Upper lobe of right lung (tissue), 1 donor: ENCODE results near the gene HEPN1. TPM values are rescaled to one million over a fixed set of nuclear protein-coding genes. Genes with fewer than 3 reads are reported as not detected.

Source experiments
- ATAC-seq: fragments of 200-7000 bp; cut with Tn5 transposase; one replicate; pipeline ENCODE4 v1.9.1; 2020; ENCODE audit warnings: mild to moderate bottlenecking, moderate library complexity
- DNase-seq: peaks from one replicate; pipeline ENCODE4 v3.0.0-alpha.2; 2020
- H3K27ac ChIP-seq: fragments of 200-600 bp; one replicate; pipeline ENCODE4 v1.8.0; 2022
- H3K27me3 ChIP-seq: fragments of 200-600 bp; one replicate; pipeline ENCODE4 v1.8.0; 2022; ENCODE audit warnings: mild to moderate bottlenecking
- H3K36me3 ChIP-seq: fragments of 200-600 bp; one replicate; pipeline ENCODE4 v1.8.0; 2022
- H3K4me1 ChIP-seq: fragments of 200-600 bp; one replicate; pipeline ENCODE4 v1.8.0; 2022
- H3K4me3 ChIP-seq: fragments of 200-600 bp; one replicate; pipeline ENCODE4 v1.8.0; 2022; ENCODE audit warnings: mild to moderate bottlenecking
- H3K9me3 ChIP-seq: fragments of 200-600 bp; one replicate; pipeline ENCODE4 v1.8.0; 2022
- intact Hi-C: fragments of 100-400 bp; cut with DNase I; formaldehyde crosslinking; loops from one replicate; pipeline ENCODE4 v1.11.0; 2022
- long read RNA-seq: library from polyadenylated mRNA; unstranded; transcript quantifications from one replicate; pipeline ENCODE4 v2.0.0, GENCODE V29; 2021
- total RNA-seq: library from RNA; stranded (reverse); fragmentation: NEBNext Ultra II Directional; extraction: Animal tissue kit (Norgen Biotek cat#: 25700); gene quantifications from one replicate; pipeline ENCODE4 v1.2.1, GENCODE V29; 2021
- TF ChIP-seq, protein P1 (sequence below): fragments of 200-600 bp; IDR thresholded peaks from one replicate; pipeline ENCODE4 v1.8.0; 2022; ENCODE audit warnings: antibody characterized with exemption
- donor health status: DM: no; HTN: yes; CAD: no; lungs with severe emphysema.

The HEPN1 gene
- not detected for total RNA-seq
- long read RNA-seq, partial matches to known transcripts: 0 of 1 reads
- long read RNA-seq, other reads (novel, unspliced or antisense): 0 of 1 reads

DNA sequence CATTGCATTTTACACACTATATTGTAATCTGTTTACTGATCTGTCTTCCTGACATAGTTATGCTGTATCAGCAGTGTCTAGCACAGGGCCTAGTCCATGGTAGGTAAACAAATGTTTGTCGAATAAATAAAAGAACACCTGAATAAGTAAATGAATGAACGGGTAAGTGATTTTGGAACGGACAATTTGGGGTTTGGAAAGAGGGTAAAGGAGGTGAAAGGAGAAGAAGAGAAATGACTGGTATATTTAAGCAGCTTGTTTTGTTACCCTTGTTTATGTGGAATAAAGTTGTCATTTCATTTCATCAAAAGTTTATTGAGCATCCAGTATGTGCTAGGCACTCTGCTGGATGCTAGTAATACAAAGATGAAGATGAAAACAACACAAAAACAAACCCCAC is at the start of gene HEPN1:
Gene HEPN1 (plus strand): TSS at position 301 of the 400 bp plus-strand sequence.
- Histone ChIP-seq H3K27ac (no peak within 1 kb of the TSS), H3K4me3 (no peak within 1 kb of the TSS), H3K27me3 (no peaks in the 10 kb centered on the region), H3K36me3 (no peaks in the 10 kb centered on the region), H3K9me3 (no peaks in the 10 kb centered on the region), H3K4me1 (no peaks in the 10 kb centered on the region)
- TF ChIP-seq, protein P1, sequence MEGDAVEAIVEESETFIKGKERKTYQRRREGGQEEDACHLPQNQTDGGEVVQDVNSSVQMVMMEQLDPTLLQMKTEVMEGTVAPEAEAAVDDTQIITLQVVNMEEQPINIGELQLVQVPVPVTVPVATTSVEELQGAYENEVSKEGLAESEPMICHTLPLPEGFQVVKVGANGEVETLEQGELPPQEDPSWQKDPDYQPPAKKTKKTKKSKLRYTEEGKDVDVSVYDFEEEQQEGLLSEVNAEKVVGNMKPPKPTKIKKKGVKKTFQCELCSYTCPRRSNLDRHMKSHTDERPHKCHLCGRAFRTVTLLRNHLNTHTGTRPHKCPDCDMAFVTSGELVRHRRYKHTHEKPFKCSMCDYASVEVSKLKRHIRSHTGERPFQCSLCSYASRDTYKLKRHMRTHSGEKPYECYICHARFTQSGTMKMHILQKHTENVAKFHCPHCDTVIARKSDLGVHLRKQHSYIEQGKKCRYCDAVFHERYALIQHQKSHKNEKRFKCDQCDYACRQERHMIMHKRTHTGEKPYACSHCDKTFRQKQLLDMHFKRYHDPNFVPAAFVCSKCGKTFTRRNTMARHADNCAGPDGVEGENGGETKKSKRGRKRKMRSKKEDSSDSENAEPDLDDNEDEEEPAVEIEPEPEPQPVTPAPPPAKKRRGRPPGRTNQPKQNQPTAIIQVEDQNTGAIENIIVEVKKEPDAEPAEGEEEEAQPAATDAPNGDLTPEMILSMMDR: no peak
- DNase-seq (no peak), ATAC-seq (no peak)
- intact Hi-C loops: no loop called here

DNA sequence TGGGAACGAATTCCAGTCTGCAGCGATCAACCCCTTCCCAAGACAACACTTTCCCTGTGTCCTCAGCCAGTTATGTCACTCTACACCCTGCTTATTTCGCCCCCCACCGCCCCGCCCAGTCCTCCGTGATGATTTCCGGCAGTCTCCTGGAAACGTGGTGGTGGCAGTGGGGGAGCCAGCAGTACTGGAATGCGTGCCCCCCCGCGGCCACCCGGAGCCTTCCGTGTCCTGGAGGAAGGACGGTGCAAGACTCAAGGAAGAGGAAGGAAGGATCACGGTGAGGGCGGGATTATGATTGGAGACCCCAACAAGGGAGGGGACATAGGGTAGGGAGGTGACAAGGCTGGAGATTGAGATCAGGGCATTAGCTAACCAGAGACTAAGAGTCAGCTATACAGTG is 49.7 kb upstream of the HEPN1 start:
- TF ChIP-seq, protein P1: no peak
- ATAC-seq: no peak
- Histone ChIP-seq H3K4me1 (peaks cover 15% of the 10 kb centered on the region), H3K36me3 (no peaks in the 10 kb centered on the region), H3K4me3 (no peak overlapping the region), H3K27ac (no peak overlapping the region), H3K27me3 (peaks cover 84% of the 10 kb centered on the region), H3K9me3 (no peaks in the 10 kb centered on the region)
- intact Hi-C loops: no loop called here
- DNase-seq: no peak

DNA sequence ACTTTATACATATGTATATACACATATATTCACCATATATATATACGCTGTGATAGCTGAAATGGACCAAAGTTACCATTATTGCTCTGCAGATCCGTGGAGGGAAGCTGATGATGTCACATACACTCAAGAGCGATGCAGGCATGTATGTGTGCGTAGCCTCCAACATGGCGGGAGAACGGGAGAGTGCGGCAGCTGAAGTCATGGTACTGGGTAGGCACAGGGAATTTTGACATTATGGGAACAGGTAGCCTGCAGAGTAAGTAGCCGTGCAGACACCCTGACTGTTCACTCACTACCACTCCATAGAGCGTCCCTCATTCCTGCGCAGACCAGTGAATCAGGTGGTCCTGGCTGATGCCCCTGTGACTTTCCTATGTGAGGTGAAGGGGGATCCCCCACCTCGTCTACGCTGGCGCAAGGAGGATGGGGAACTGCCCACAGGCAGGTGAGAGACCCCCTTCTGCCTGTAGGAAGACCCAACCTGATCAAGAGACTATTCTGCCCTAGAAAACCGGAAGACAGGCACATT is 49.1 kb upstream of the HEPN1 start:
- TF ChIP-seq, protein P1: no peak
- Histone ChIP-seq H3K9me3 (no peaks in the 10 kb centered on the region), H3K27ac (no peak overlapping the region), H3K4me3 (no peak overlapping the region), H3K27me3 (peaks cover 78% of the 10 kb centered on the region), H3K4me1 (peaks cover 15% of the 10 kb centered on the region), H3K36me3 (no peaks in the 10 kb centered on the region)
- intact Hi-C loops: no loop called here
- no peak for ATAC-seq
- no peak for DNase-seq

DNA sequence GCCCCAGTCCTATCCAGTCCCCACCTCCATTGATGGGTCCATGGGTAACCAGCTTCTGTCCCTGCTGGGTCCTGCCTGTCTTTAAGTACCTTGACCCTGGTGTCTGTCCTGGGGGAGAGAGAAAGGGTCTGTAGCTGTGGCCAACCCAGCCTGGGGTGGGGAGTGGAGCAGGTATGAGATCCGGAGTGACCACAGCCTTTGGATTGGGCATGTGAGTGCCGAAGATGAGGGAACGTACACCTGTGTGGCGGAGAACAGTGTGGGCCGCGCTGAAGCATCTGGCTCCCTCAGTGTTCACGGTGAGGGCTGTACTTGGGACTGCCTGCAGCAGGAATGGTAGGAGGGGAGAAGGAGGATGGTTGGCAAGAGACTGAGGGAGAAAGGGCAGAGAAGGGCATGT is 48.6 kb upstream of the HEPN1 start:
- Histone ChIP-seq H3K9me3 (no peaks in the 10 kb centered on the region), H3K36me3 (no peaks in the 10 kb centered on the region), H3K27ac (no peak overlapping the region), H3K27me3 (peaks cover 73% of the 10 kb centered on the region), H3K4me1 (peaks cover 13% of the 10 kb centered on the region), H3K4me3 (no peak overlapping the region)
- TF ChIP-seq, protein P1: no peak
- ATAC-seq (no peak), DNase-seq (no peak)
- intact Hi-C loops: no loop called here

DNA sequence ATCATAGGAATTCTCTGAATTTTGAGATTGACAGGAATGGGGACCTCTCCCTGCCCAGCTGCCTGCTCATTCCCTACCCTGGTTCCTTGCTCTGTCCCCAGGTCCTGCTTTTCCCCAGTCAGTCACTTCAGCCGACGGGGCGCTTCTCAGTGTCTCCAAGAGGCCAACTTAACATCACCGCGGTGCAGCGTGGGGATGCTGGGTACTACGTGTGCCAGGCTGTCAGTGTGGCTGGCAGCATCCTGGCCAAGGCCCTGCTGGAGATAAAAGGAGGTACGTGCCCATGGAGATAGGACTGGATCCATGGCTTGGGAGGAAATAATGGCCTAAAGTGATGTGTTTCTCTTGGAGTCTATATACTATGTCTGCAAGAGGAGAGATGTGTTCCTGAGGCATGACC is 46.8 kb upstream of the HEPN1 start:
- Histone ChIP-seq H3K9me3 (no peaks in the 10 kb centered on the region), H3K27me3 (peaks cover 54% of the 10 kb centered on the region), H3K27ac (no peak overlapping the region), H3K36me3 (no peaks in the 10 kb centered on the region), H3K4me3 (no peak overlapping the region), H3K4me1 (no peaks in the 10 kb centered on the region)
- TF ChIP-seq, protein P1: no peak
- intact Hi-C loops: no loop called here
- ATAC-seq (no peak), DNase-seq (no peak)

DNA sequence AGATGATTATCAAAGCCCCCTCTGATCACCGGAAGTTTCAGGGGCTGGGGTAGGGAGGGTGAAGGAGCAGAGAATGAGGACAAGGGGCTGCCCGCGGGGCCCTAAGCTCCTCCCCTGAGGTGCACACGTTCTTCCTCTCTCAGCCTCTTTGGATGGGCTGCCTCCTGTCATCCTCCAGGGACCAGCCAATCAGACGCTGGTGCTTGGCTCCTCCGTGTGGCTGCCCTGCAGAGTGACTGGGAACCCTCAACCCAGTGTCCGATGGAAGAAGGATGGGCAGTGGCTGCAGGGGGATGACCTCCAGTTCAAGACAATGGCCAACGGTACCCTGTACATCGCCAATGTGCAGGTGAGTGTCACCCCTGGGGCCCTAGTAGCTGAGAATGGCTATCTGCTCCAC is 46.3 kb upstream of the HEPN1 start:
- Histone ChIP-seq H3K27me3 (peaks cover 53% of the 10 kb centered on the region), H3K27ac (no peak overlapping the region), H3K4me1 (peaks cover under 1% of the 10 kb centered on the region), H3K9me3 (no peaks in the 10 kb centered on the region), H3K4me3 (no peak overlapping the region), H3K36me3 (no peaks in the 10 kb centered on the region)
- intact Hi-C loops: no loop called here
- no peak for ATAC-seq
- no peak for DNase-seq
- TF ChIP-seq, protein P1: no peak
